HepG2 (cell line): Measurements from ENCODE around the gene METTL26. TPM values are rescaled to one million over a fixed set of nuclear protein-coding genes. Genes with fewer than 3 reads are reported as not detected.

ENCODE experiments used
- ARHGAP35 ChIP-seq: sonication (generic); formaldehyde crosslinking; IDR thresholded peaks from 2 replicates; pipeline ENCODE4 v1.9.0; 2022; ENCODE audit warnings: mild to moderate bottlenecking, inconsistent platforms, moderate library complexity, missing genetic modification reagents, borderline replicate concordance
- ATM ChIP-seq: fragments of 450-650 bp; IDR thresholded peaks from 2 replicates; pipeline ENCODE4 v1.7.1; 2017; ENCODE audit warnings: mild to moderate bottlenecking, borderline replicate concordance
- EZH2 ChIP-seq: conservative IDR thresholded peaks from 2 replicates; pipeline ENCODE4 v1.6.1; 2012; ENCODE audit warnings: mild to moderate bottlenecking, low read depth, low read length, moderate library complexity
- ISL2 ChIP-seq: sonication (generic); formaldehyde crosslinking; IDR thresholded peaks from 2 replicates; pipeline ENCODE4 v1.5.0; 2020; ENCODE audit warnings: missing genetic modification reagents
- KAT2B ChIP-seq: fragments of 150-350 bp; IDR thresholded peaks from 2 replicates; pipeline ENCODE4 v1.6.1; 2014; ENCODE audit warnings: low read depth, low read length, borderline replicate concordance
- KMT2B ChIP-seq: IDR thresholded peaks from 2 replicates; pipeline ENCODE4 v1.6.1; 2016; ENCODE audit warnings: missing genetic modification reagents, missing compliant biosample characterization
- NBN ChIP-seq: fragments of 450-650 bp; conservative IDR thresholded peaks from 2 replicates; pipeline ENCODE4 v1.6.1; 2017
- ZBTB3 ChIP-seq: sonication (generic); formaldehyde crosslinking; IDR thresholded peaks from 2 replicates; pipeline ENCODE4 v1.4.0; 2020; ENCODE audit warnings: low read depth, mild to moderate bottlenecking, moderate library complexity, missing genetic modification reagents, borderline replicate concordance
- ZBTB7A ChIP-seq: sonication (generic); formaldehyde crosslinking; IDR thresholded peaks from 2 replicates; pipeline ENCODE4 v1.8.0; 2022; ENCODE audit warnings: mild to moderate bottlenecking, missing genetic modification reagents
- ZFX ChIP-seq: sonication (generic); formaldehyde crosslinking; IDR thresholded peaks from 2 replicates; pipeline ENCODE4 v1.4.0; 2020; ENCODE audit warnings: mild to moderate bottlenecking, low read depth, missing genetic modification reagents, moderate library complexity
- ZNF335 ChIP-seq: sonication (generic); formaldehyde crosslinking; IDR thresholded peaks from 2 replicates; pipeline ENCODE4 v1.4.0; 2020; ENCODE audit warnings: missing genetic modification reagents
- ZNF556 ChIP-seq: sonication (generic); formaldehyde crosslinking; IDR thresholded peaks from 2 replicates; pipeline ENCODE4 v1.4.0; 2020; ENCODE audit warnings: mild to moderate bottlenecking, missing genetic modification reagents, borderline replicate concordance
- ZNF558 ChIP-seq: sonication (generic); formaldehyde crosslinking; IDR thresholded peaks from 2 replicates; pipeline ENCODE4 v1.9.0; 2022; ENCODE audit warnings: mild to moderate bottlenecking, missing genetic modification reagents, borderline replicate concordance
- polyA plus RNA-seq, 8 experiments: library from polyadenylated mRNA; depleted of rRNA in 3 of 8; stranded (reverse) in 7 of 8; unstranded in 1 of 8; fragments of >200 nt; fragmentation: Illumina TruSeq in 4 of 8; extraction: Trizol in 4 of 8; gene quantifications; 2 replicates each; pipeline versions ENCODE4 v1.2.1 to v1.2.3, GENCODE V29; 2011 to 2016; ENCODE audit warnings: low read depth in 4 of 8, missing spikeins in 1 of 8, mixed read lengths in 1 of 8; ENCODE audit not compliant: insufficient read depth in 1 of 8
- total RNA-seq, 5 experiments: library from RNA; depleted of rRNA; stranded (reverse); fragments of >200 nt; fragmentation: Illumina TruSeq; extraction: Trizol; gene quantifications; 2 replicates each; pipeline ENCODE4 v1.2.3, GENCODE V29; 2016; ENCODE audit warnings: low read depth in 1 of 5
- TF ChIP-seq, protein P1 (sequence below): sonication (generic); formaldehyde crosslinking; IDR thresholded peaks from 2 replicates; pipeline ENCODE4 v1.4.0; 2020; ENCODE audit warnings: missing genetic modification reagents
- TF ChIP-seq, protein P2 (sequence below): sonication (generic); formaldehyde crosslinking; conservative IDR thresholded peaks from 2 replicates; pipeline ENCODE4 v1.4.0; 2020; ENCODE audit warnings: missing genetic modification reagents
- TF ChIP-seq, protein P3 (sequence below): sonication (generic); formaldehyde crosslinking; IDR thresholded peaks from 2 replicates; pipeline ENCODE4 v1.5.0; 2020; ENCODE audit warnings: missing genetic modification reagents
- TF ChIP-seq, protein P4 (sequence below): sonication (generic); formaldehyde crosslinking; IDR thresholded peaks from 2 replicates; pipeline ENCODE4 v1.5.1; 2020; ENCODE audit warnings: missing genetic modification reagents, mild to moderate bottlenecking, borderline replicate concordance
- TF ChIP-seq, protein P5 (sequence below): sonication (generic); formaldehyde crosslinking; IDR thresholded peaks from 2 replicates; pipeline ENCODE4 v1.8.0; 2022; ENCODE audit warnings: mild to moderate bottlenecking, missing genetic modification reagents, moderate library complexity
- TF ChIP-seq, protein P6 (sequence below): sonication (generic); formaldehyde crosslinking; conservative IDR thresholded peaks from 2 replicates; pipeline ENCODE4 v1.8.0; 2022; ENCODE audit warnings: missing genetic modification reagents

Gene METTL26
- total and polyA plus RNA-seq, 2 of the 13 experiments (the other 11 are each of a cell fraction or from before 2014, with no cell fraction given) = 65.5 to 70.1 TPM

DNA sequence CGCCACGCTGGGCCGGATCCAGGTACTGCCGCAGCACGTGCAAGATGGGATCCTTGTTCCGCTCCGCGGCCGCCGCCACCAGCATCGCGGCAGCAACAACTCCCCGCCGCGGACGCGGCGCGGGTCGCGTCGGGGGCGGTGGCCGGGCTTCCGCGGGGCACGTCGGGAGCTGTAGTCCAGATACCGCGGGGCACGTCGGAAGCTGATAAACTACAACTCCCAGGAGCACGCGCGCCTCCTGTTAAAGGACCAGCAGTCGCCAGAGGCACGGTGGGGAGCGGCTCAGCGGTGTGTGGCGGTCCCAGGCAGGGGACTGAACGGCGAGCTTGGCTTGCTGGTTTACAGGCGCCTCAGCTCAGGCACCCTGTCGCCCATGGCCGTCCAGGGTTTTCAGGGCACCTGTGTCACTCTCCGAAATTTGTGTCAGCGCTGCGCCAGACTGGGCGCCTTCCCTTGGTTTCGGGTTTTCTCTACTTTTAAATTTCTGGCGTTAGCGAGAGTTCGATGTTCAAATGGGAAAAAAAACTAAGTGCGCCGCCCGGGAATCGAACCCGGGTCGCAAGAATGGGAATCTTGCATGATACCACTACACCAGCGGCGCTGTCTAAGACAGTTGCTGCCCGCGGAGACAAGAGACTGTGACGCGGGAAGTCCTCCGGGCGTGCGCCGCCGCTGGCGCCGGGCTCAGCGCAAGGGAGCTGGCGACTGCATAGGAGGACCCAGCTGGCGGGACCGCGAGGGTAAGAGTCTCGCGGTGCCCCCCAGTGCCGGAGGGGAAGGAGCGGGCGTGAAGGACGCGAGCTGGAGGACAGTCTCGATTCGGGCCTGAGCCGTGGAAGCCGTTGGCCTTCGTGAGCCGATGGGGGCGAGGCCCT lies at the start of gene METTL26 (continued):
- TF ChIP-seq ZBTB3 (CRISPR knock-in tag) (no peak), KAT2B (no peak), ZNF558 (CRISPR knock-in tag) (no peak; the same call in 1 of the 2 replicates), ISL2 (CRISPR knock-in tag) (no peak), ZBTB7A (CRISPR knock-in tag) (peak; percentile 74; the same call in 1 of the 2 replicates), ZNF556 (CRISPR knock-in tag) (peak; percentile 80; the same call in 1 of the 2 replicates), NBN (no peak), ZFX (peak; percentile 77; the same call in 1 of the 2 replicates), EZH2 (no peak), ATM (no peak), KMT2B (CRISPR knock-in tag) (0 out of 2 replicates have a peak, but pooled peaks have one; percentile 25), ZNF335 (CRISPR knock-in tag) (peak; percentile 67), ARHGAP35 (0 out of 2 replicates have a peak, but pooled peaks have one; percentile 93)
- TF ChIP-seq, protein P1, sequence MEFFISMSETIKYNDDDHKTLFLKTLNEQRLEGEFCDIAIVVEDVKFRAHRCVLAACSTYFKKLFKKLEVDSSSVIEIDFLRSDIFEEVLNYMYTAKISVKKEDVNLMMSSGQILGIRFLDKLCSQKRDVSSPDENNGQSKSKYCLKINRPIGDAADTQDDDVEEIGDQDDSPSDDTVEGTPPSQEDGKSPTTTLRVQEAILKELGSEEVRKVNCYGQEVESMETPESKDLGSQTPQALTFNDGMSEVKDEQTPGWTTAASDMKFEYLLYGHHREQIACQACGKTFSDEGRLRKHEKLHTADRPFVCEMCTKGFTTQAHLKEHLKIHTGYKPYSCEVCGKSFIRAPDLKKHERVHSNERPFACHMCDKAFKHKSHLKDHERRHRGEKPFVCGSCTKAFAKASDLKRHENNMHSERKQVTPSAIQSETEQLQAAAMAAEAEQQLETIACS (CRISPR knock-in tag) = no peak; the same call in 1 of the 2 replicates
- TF ChIP-seq, protein P2, sequence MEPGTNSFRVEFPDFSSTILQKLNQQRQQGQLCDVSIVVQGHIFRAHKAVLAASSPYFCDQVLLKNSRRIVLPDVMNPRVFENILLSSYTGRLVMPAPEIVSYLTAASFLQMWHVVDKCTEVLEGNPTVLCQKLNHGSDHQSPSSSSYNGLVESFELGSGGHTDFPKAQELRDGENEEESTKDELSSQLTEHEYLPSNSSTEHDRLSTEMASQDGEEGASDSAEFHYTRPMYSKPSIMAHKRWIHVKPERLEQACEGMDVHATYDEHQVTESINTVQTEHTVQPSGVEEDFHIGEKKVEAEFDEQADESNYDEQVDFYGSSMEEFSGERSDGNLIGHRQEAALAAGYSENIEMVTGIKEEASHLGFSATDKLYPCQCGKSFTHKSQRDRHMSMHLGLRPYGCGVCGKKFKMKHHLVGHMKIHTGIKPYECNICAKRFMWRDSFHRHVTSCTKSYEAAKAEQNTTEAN (CRISPR knock-in tag) = no peak; the same call in 1 of the 2 replicates
- TF ChIP-seq, protein P3, sequence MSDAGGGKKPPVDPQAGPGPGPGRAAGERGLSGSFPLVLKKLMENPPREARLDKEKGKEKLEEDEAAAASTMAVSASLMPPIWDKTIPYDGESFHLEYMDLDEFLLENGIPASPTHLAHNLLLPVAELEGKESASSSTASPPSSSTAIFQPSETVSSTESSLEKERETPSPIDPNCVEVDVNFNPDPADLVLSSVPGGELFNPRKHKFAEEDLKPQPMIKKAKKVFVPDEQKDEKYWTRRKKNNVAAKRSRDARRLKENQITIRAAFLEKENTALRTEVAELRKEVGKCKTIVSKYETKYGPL (CRISPR knock-in tag) = no peak
- TF ChIP-seq, protein P4, sequence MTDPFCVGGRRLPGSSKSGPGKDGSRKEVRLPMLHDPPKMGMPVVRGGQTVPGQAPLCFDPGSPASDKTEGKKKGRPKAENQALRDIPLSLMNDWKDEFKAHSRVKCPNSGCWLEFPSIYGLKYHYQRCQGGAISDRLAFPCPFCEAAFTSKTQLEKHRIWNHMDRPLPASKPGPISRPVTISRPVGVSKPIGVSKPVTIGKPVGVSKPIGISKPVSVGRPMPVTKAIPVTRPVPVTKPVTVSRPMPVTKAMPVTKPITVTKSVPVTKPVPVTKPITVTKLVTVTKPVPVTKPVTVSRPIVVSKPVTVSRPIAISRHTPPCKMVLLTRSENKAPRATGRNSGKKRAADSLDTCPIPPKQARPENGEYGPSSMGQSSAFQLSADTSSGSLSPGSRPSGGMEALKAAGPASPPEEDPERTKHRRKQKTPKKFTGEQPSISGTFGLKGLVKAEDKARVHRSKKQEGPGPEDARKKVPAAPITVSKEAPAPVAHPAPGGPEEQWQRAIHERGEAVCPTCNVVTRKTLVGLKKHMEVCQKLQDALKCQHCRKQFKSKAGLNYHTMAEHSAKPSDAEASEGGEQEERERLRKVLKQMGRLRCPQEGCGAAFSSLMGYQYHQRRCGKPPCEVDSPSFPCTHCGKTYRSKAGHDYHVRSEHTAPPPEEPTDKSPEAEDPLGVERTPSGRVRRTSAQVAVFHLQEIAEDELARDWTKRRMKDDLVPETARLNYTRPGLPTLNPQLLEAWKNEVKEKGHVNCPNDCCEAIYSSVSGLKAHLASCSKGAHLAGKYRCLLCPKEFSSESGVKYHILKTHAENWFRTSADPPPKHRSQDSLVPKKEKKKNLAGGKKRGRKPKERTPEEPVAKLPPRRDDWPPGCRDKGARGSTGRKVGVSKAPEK (CRISPR knock-in tag) = no peak
- TF ChIP-seq, protein P5, sequence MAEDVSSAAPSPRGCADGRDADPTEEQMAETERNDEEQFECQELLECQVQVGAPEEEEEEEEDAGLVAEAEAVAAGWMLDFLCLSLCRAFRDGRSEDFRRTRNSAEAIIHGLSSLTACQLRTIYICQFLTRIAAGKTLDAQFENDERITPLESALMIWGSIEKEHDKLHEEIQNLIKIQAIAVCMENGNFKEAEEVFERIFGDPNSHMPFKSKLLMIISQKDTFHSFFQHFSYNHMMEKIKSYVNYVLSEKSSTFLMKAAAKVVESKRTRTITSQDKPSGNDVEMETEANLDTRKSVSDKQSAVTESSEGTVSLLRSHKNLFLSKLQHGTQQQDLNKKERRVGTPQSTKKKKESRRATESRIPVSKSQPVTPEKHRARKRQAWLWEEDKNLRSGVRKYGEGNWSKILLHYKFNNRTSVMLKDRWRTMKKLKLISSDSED (CRISPR knock-in tag) = no peak
- TF ChIP-seq, protein P6, sequence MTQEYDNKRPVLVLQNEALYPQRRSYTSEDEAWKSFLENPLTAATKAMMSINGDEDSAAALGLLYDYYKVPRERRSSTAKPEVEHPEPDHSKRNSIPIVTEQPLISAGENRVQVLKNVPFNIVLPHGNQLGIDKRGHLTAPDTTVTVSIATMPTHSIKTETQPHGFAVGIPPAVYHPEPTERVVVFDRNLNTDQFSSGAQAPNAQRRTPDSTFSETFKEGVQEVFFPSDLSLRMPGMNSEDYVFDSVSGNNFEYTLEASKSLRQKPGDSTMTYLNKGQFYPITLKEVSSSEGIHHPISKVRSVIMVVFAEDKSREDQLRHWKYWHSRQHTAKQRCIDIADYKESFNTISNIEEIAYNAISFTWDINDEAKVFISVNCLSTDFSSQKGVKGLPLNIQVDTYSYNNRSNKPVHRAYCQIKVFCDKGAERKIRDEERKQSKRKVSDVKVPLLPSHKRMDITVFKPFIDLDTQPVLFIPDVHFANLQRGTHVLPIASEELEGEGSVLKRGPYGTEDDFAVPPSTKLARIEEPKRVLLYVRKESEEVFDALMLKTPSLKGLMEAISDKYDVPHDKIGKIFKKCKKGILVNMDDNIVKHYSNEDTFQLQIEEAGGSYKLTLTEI (CRISPR knock-in tag) = no peak
